HG02840 (cell line): ENCODE data around the gene RANBP17.
"Not testable (repeated sequence)": the region's sequence is repeated elsewhere in the genome, so short reads cannot be mapped to it uniquely, and the experiment has no call there.

Experiments
- ATAC-seq: cut with Tn5 transposase; IDR thresholded peaks from one replicate; pipeline ENCODE4 v1.9.1; 2021; ENCODE audit warnings: mild to moderate bottlenecking, moderate library complexity, moderate number of reproducible peaks; ENCODE audit not compliant: unreplicated experiment, low FRiP score

Gene RANBP17

DNA sequence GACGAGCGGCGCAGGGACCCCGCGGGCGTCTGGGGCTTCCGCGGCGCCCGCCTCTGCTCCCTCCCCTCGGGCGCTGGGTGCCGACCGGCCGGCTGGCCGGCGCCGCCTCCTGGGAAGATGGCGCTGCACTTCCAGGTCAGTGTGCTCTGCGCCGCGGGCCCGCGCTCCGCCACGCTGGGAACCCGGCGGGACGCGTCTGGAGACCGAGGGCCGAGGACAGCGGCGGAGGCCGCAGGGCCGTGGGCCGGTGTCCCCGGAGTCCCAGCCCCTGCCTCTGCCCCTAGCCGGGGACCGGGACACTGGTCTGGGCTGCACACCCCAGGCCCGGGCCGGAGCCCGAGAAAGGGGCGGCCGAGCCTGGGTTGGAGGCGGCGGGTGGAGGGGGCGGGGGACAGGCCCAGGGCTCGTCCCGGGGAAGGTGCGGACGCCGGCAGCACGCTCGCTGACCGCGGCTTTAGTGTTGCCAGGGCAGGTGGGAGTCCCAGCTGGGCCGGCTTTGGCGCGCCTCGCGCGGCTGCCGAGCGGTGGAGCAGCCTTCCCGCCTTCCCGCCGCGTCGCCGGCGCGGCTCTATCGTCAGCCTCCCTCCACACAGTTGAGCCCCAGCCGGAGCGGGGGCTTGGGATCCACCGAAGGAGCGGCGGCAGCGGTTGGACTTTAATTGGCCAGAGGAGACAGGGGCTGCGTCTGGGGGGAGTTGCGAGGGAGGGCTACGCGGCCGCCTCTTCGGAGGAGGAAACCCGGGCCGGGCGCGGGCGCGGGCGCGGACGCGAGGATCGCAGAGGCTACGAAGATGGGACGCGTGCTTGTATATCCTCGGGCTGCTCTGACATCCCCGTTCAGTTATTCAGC, at the start of gene RANBP17:
TSS of gene RANBP17 (plus strand) at position 102 of the 850 bp plus-strand sequence.
- ATAC-seq = no peak

DNA sequence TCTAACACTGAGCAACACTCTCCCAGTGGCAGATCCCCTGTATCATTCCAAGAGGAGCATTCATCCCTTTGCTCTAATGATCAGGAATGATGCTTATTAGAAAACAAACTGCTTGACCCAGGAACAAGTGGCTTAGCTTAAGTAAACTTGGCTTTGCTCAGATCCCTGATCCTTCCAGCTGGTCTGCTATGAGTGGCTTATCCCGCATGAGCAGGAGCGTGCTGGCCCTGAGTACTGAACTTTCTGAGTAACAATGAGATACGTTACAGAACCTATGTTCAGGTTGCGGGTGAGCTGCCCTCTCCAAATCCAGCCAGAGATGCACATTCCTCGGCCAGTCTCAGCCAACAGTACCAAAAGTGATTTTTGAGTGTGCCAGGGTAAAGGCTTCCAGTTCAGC, 48.6 kb upstream of the RANBP17 start:
- no peak for ATAC-seq

DNA sequence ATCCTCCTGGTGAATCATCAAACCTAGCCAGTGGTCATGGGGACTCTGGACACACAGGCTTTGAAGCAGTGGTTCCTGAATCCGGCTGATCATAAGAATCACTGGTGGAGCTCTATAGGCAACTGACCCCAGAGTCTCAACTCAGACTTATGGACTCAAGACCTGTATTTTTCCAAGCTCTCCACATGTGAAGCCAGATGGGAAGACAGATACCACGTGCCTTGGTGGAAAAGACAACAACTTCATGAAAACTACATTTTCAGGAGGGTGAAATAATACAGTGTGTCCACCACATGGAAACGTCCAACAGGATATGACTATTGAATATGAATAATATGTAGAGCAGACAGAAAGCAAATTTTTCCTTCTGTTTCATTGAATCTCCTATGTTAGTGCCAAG, 44.6 kb upstream of the RANBP17 start:
- no peak for ATAC-seq

GRCh38 chr5:170818232-170818631, 43.6 kb upstream of the RANBP17 start:
- ATAC-seq = no peak

GRCh38 chr5:170819824-170820223, 42.0 kb upstream of the RANBP17 start:
- no peak for ATAC-seq

GRCh38 chr5:170821257-170821800, 40.5 kb upstream of the RANBP17 start:
- no peak for ATAC-seq

- ATAC-seq = no peak
Measured at GRCh38 chr5:170826117-170826516, 35.7 kb upstream of the RANBP17 start.

DNA sequence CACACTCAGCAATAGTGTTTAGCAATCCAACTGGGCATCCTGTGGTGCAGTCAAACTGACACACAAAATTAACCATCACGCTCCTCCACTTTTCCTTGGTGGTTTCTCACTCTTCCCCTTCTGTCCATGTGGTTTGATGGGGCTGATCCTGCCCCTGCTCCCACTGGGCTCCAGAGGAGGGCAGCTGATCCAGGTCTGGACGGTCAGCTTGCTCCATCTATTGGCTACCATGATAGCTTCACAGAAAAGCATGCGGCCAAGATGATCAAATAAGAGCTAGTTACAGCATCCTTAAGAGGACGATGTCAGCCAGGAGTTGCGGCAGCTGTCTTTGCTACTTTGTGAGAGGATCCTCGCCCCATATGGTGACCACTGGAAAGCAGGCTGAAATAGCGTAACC, 29.6 kb upstream of the RANBP17 start:
- ATAC-seq = no peak

GRCh38 chr5:170833981-170834380, 27.8 kb upstream of the RANBP17 start:
- ATAC-seq = not testable (repeated sequence)

- no peak for ATAC-seq
Measured at GRCh38 chr5:170836226-170836625, 25.6 kb upstream of the RANBP17 start.

DNA sequence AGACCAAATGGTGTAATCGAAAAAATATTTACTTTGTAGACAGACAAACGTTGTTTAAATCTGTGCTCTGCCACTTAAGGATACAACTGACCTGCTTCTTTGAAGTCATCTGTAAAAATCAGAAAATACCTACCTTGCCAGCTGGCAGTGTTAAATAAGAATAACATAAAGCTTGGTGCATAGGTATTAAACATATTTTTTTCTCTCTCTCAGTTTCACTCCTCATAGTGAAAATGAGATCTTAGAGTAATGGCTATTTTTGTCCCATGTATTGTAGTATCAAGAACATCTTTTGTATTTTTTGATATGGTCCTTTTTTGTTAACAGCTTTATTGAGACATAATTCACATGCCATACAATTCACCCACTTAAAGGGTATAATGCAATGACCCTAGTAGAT, 17.9 kb upstream of the RANBP17 start:
- no peak for ATAC-seq

- no peak for ATAC-seq
Measured at GRCh38 chr5:170844651-170845050, 17.2 kb upstream of the RANBP17 start.

DNA sequence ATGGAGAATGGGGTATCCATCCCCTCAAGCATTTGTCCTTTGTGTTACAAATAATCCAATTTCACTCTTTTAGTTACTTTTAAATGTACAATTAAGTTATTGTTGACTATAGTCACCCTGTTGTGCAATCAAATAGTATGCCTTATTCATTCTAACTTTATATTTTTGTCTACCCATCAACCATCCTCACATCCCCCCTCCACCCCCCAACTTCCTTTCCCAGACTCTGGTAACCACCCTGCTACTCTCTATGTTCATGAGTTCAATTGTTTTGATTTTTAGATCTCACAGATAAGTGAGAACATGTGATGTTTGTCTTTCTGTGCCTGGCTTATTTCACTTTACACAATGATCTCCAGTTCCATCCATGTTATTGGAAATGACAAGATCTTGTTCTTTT, 15.4 kb upstream of the RANBP17 start:
- no peak for ATAC-seq

GRCh38 chr5:170846846-170847245, 15.0 kb upstream of the RANBP17 start:
- ATAC-seq = no peak

- ATAC-seq = no peak
Measured at GRCh38 chr5:170848033-170848432, 13.8 kb upstream of the RANBP17 start.

GRCh38 chr5:170849374-170849773, 12.4 kb upstream of the RANBP17 start:
- no peak for ATAC-seq

DNA sequence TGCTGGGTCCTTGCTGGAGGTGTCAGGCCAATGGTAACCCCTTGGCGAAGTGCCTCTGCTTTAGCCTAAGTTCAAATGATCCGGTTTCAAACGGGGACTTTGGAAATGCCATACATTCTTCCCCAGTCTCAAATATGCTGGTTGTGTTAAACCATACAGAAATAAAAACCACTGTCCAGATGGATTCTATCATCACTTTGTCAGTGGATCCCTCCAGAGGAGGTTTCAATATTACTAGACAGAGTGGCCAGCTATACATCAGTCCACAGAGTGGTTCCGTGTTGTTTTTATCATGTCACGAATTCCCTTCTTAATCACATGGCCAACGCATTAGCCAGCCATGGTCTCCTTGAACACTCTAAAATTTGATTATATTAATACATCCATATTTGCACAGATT, 7.3 kb upstream of the RANBP17 start:
- no peak for ATAC-seq

DNA sequence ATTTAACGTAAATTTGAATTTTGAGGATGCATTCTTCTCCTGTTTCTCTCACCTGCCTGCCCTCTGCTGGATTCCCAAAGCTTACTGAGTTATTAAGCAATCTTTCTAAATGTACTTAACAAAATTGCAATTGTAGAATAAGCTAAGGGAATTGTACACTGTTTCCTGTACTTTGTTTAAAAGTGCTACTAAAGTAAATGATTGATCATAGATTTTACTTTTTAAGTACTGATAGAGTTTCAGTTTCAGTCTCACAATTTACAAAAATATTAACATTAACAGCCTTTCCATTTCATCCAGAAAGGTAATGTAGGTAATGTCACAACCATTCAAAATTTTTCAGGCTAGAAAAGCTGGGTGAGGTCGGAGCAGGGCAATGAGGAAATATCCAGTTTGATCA, 4.8 kb upstream of the RANBP17 start:
- ATAC-seq = no peak

DNA sequence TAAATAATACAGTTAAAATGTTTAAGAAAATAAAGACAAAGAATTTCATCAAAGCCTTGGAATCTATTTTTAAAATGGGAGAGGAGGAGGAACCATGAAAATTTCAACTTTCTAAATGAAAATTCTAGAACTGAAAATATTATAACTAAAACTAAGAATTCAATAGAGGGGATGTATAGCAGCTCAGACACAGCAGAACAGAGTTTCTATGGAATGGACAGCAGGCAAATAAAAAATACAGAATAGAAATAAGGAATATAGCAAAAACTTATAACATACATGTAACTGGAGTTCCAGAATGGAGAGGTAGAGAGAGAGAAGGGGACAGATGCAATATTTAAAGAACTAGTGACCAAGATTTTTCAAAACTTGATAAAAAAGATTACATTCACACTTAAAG, 1.4 kb upstream of the RANBP17 start:
- no peak for ATAC-seq

DNA sequence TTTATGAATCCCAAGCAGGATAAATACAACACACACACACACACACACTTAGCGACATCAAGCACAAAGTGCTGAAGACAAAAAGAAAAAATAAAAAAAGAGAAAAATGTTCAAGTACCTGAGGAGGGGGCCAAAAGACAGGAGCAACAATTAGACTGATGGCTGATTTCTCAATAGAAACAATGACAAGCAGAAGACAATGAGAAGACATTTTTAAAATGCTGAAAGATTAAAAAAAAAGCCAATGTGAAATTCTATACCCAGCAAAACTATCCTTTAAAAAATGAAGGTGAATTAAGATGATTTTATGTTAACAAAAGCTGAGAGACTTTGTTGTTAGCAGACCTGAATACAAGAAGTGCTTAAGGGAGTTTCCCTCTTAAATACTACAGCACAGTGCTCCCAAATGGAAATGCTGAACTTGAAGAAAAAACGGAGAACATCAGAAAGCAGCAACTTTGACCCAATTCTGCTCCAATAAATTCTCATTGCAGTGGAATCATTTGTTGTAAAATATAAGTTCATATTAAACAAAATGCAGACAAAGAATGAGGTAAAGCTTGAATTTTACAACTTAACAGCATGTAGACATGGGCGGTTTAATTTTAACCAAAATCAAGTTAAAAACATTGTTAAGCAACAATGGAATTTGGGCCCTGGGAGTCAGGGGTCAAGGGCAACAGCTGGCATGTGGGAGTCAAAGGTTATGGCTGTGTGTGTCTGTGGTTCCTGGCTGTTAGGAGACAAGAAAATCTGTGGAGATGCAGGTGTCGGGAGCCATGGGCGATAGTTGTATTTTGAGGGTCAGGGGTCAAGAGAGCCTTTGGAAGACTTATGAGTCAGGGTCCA, 776 bp upstream of the RANBP17 start:
- no peak for ATAC-seq

- ATAC-seq = no peak
Measured at GRCh38 chr5:170861667-170861916, 226 bp upstream of the RANBP17 start.

DNA sequence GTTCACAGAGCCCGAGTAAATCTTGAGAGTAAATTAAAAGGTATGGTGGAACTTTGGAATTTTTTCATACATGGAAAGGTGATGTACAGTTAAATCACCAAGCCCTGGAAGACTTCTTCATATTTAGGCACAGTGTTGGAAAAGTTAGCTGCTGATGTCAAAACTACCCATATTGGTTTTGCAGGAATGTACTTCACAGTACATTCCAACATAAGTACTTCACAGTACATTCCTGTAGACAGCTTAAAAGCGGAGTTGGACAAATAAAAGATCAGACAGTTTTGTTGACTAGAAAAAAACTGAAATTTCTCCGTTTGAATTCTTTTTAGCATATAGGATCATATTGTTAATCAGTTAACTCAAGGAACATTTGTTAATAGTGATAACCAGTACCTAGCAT, 1.8 kb downstream of the RANBP17 start:
- ATAC-seq = no peak
